ENCODE measurements around the gene EFCAB5. TPM values are rescaled to one million over a fixed set of nuclear protein-coding genes. Genes with fewer than 3 reads are reported as not detected.

Gene EFCAB5
- total RNA-seq, 1 donor from 2014 or later = 1.2 TPM

- Mint-ChIP-seq H3K27me3 (ENCODE audit: unreplicated experiment) (peaks cover 2% of the 10 kb centered on the region), H3K27ac (ENCODE audit: unreplicated experiment) (no peak overlapping the region), H3K4me1 (ENCODE audit: unreplicated experiment) (peaks cover 21% of the 10 kb centered on the region), H3K9me3 (ENCODE audit: unreplicated experiment) (no peaks in the 10 kb centered on the region), H3K4me3 (ENCODE audit: unreplicated experiment) (no peak overlapping the region), H3K36me3 (ENCODE audit: unreplicated experiment) (no peaks in the 10 kb centered on the region)
- DNase-seq (ENCODE audit: extremely low spot score, unreplicated experiment) = no peak
- peak; percentile 82 for TF ChIP-seq CTCF (IDR thresholded peaks at IDR 0.05)
Observed at GRCh38 chr17:30093463-30094147, 152.2 kb downstream of the EFCAB5 start.

- H3K4me3 Mint-ChIP-seq (ENCODE audit: unreplicated experiment) = no peak overlapping the region
Observed at GRCh38 chr17:30095507-30096244, 154.2 kb downstream of the EFCAB5 start.

GRCh38 chr17:30101686-30102390, 160.4 kb downstream of the EFCAB5 start:
- Mint-ChIP-seq H3K27ac (ENCODE audit: unreplicated experiment) (no peak overlapping the region), H3K4me1 (ENCODE audit: unreplicated experiment) (peaks cover 8% of the 10 kb centered on the region), H3K27me3 (ENCODE audit: unreplicated experiment) (peaks cover 6% of the 10 kb centered on the region), H3K9me3 (ENCODE audit: unreplicated experiment) (no peaks in the 10 kb centered on the region), H3K36me3 (ENCODE audit: unreplicated experiment) (no peaks in the 10 kb centered on the region), H3K4me3 (ENCODE audit: unreplicated experiment) (no peak overlapping the region)
- TF ChIP-seq CTCF (IDR thresholded peaks at IDR 0.05) = no peak
- DNase-seq (ENCODE audit: extremely low spot score, unreplicated experiment) = no peak

More at GRCh38 chr17:30095507-30096244, 154.2 kb downstream of the EFCAB5 start:
- peak; percentile 63 for TF ChIP-seq CTCF (IDR thresholded peaks at IDR 0.05)
- H3K27ac Mint-ChIP-seq (ENCODE audit: unreplicated experiment) = no peak overlapping the region
- H3K4me1 Mint-ChIP-seq (ENCODE audit: unreplicated experiment) = peaks cover 21% of the 10 kb centered on the region
- H3K9me3 Mint-ChIP-seq (ENCODE audit: unreplicated experiment) = no peaks in the 10 kb centered on the region
- DNase-seq (ENCODE audit: extremely low spot score, unreplicated experiment) = no peak
- H3K36me3 Mint-ChIP-seq (ENCODE audit: unreplicated experiment) = no peaks in the 10 kb centered on the region
- peaks cover 6% of the 10 kb centered on the region for H3K27me3 Mint-ChIP-seq (ENCODE audit: unreplicated experiment)

- H3K9me3 Mint-ChIP-seq (ENCODE audit: unreplicated experiment) = no peaks in the 10 kb centered on the region
- TF ChIP-seq CTCF (IDR thresholded peaks at IDR 0.05) = no peak
- H3K36me3 Mint-ChIP-seq (ENCODE audit: unreplicated experiment) = no peaks in the 10 kb centered on the region
- no peak for DNase-seq (ENCODE audit: extremely low spot score, unreplicated experiment)
- peaks cover 15% of the 10 kb centered on the region for H3K27me3 Mint-ChIP-seq (ENCODE audit: unreplicated experiment)
- H3K4me3 Mint-ChIP-seq (ENCODE audit: unreplicated experiment) = no peak overlapping the region
- no peak overlapping the region for H3K27ac Mint-ChIP-seq (ENCODE audit: unreplicated experiment)
- H3K4me1 Mint-ChIP-seq (ENCODE audit: unreplicated experiment) = peaks cover 8% of the 10 kb centered on the region
Observed at GRCh38 chr17:30103921-30104320, 162.5 kb downstream of the EFCAB5 start.

Data from osteocyte (in vitro differentiated cells).